Lower leg skin (tissue), 4 donors: ENCODE measurements around the gene GRIK4. TPM values are rescaled to one million over a fixed set of nuclear protein-coding genes. Genes with fewer than 3 reads are reported as not detected.

ENCODE experiments used
- DNase-seq, 2 donors: peaks; one replicate each; pipeline ENCODE4 v3.0.0-alpha.2; 2019; ENCODE audit warnings: low spot score in 2 of 2
- H3K4me3 ChIP-seq: fragments of 200-600 bp; sonication (generic); 2 replicates; pipeline ENCODE4 v1.5.1; 2017; ENCODE audit warnings: mild to moderate bottlenecking, low read depth; ENCODE audit not compliant: poor library complexity, severe bottlenecking
- CTCF ChIP-seq, 3 donors: fragments of 450-650 bp; IDR thresholded peaks; one replicate each; pipeline ENCODE4 v1.5.1; 2016; ENCODE audit warnings: antibody characterized with exemption in 3 of 3, mild to moderate bottlenecking in 3 of 3, moderate library complexity in 2 of 3
- POLR2A ChIP-seq, 2 donors: fragments of 450-650 bp; IDR thresholded peaks; one replicate each; pipeline ENCODE4 v1.6.1; 2016 to 2017; ENCODE audit warnings: antibody characterized with exemption in 2 of 2, mild to moderate bottlenecking in 1 of 2, moderate library complexity in 1 of 2
- WGBS, 2 donors: methylation state at CpG; one replicate each; pipeline ENCODE4 v1.1.5; 2018; 5-methylcytosine and 5-hydroxymethylcytosine counted together
- intact Hi-C: fragments of 100-400 bp; cut with DNase I; formaldehyde crosslinking; loops from one replicate; pipeline ENCODE4 v1.15.0; 2023; ENCODE audit warnings: low total_unique reads
- total RNA-seq, 4 donors: library from RNA; depleted of rRNA; stranded (reverse); fragments of >200 nt; gene quantifications; one replicate each; pipeline ENCODE4 v1.1.0, GENCODE V29; 2016

The GRIK4 gene
- total RNA-seq, 4 donors from 2014 or later, result 0.06 to 0.67 TPM; not detected in 2

GRCh38 chr11:120941000-120941399, 429.5 kb downstream of the GRIK4 start:
- intact Hi-C loops, result no loop called here
- TF ChIP-seq POLR2A (IDR thresholded peaks at IDR 0.05) (no peak), CTCF (IDR thresholded peaks at IDR 0.05) (no peak)
- no peak overlapping the region for H3K4me3 ChIP-seq
- no peak for DNase-seq
- WGBS, 2 donors, result 80 to 83% methylated on average over 4 of the region's 4 CpGs

GRCh38 chr11:120942701-120943100, 431.2 kb downstream of the GRIK4 start:
- WGBS, 2 donors, result 84 to 96% methylated on average over 2 of the region's 2 CpGs
- no peak overlapping the region for H3K4me3 ChIP-seq
- TF ChIP-seq POLR2A (IDR thresholded peaks at IDR 0.05) (no peak), CTCF (IDR thresholded peaks at IDR 0.05) (no peak)
- intact Hi-C loops, result no loop called here
- DNase-seq, result no peak

- intact Hi-C loops, result no loop called here
Observed at GRCh38 chr11:120945042-120945441, 433.5 kb downstream of the GRIK4 start.

GRCh38 chr11:120950880-120951279, 439.3 kb downstream of the GRIK4 start:
- 74 to 83% methylated on average over 6 of the region's 6 CpGs for WGBS, 2 donors
- TF ChIP-seq POLR2A (IDR thresholded peaks at IDR 0.05), result no peak
- no peak for TF ChIP-seq CTCF (IDR thresholded peaks at IDR 0.05)
- intact Hi-C loops, result loop anchor here (5.0 kb wide), 1 partner anchor 439 kb away; the partner anchor contains the start of gene GRIK4
- H3K4me3 ChIP-seq, result no peak overlapping the region
- DNase-seq, result no peak

More at GRCh38 chr11:120945042-120945441, 433.5 kb downstream of the GRIK4 start:
- whole genome bisulfite sequencing, 2 donors, result 86% methylated on average over 5 of the region's 5 CpGs
- no peak overlapping the region for H3K4me3 ChIP-seq
- DNase-seq, result no peak
- TF ChIP-seq POLR2A (IDR thresholded peaks at IDR 0.05), result no peak
- TF ChIP-seq CTCF (IDR thresholded peaks at IDR 0.05), result no peak

GRCh38 chr11:120952461-120953434, 441.2 kb downstream of the GRIK4 start:
- peak; percentile 57 to 90 for DNase-seq
- WGBS, 2 donors, result 22 to 24% methylated on average over 20 of the region's 20 CpGs
- H3K4me3 ChIP-seq, result no peak overlapping the region
- intact Hi-C loops, result loop anchor here (5.0 kb wide), 1 partner anchor 440 kb away; the partner anchor contains the start of gene GRIK4
- no peak for TF ChIP-seq CTCF (IDR thresholded peaks at IDR 0.05)
- TF ChIP-seq POLR2A (IDR thresholded peaks at IDR 0.05), result no peak
